ENCODE results near the gene LTBR. TPM values are rescaled to one million over a fixed set of nuclear protein-coding genes. Genes with fewer than 3 reads are reported as not detected.

LTBR gene
- total RNA-seq, 1 experiment from 2014 or later: 4.8 TPM

DNA sequence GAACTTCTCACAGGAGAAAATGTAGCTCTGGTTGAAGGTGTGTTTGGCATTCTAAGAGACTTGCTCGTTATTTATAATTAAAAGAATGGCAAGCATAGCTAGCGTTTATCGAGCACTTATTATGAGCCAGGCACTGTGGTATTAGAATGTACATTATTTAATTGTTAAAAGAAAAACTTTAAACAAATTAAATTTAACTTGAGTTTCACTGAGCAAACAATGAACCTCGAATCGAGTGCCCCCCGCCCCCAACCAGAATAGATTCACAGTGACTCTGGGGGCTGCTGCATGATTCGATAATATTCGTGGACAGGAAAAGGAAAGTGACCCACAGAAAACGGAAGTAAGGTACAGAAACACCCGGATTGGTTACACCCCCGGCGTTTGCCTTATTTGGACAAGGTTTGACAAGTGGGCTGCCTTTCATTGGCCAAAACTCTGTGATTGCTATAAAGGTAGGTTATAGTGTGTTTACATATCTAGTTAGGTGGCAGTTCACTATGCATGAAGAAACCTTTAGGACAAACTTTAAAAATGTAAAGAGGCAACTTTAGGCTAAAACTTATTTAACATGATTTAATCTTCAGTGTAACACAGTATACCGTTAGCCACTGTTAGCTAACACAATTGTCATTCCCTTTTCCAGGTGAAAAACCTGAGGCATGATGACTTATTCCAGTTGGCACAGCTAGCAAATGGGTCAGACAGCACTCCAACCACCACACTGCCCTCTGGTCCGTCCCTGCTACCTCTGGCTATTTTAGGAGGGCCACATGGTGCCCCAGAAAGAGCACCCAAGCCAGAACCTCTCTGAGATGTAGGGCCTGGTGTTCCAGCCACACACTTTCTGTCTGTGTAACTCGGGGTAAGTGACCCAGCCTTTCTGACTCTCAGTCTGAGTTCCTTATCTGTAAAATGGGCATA, 15.7 kb upstream of the LTBR start:
- Histone ChIP-seq H3K18ac (ENCODE audit: insufficient read length, low read depth, low read length) (no peak overlapping the region), H3K79me2 (ENCODE audit: insufficient read depth, low read length) (peaks cover 21% of the 10 kb centered on the region), H3K14ac (ENCODE audit: insufficient read depth, low read length) (no peak overlapping the region), H2AFZ (ENCODE audit: low read length) (no peak overlapping the region), H3K27ac (ENCODE audit: insufficient read length, low read depth, low read length) (no peak overlapping the region), H3K9ac (ENCODE audit: extremely low read depth, insufficient read length, low read length) (no peak overlapping the region), H4K8ac (replicated peaks; ENCODE audit: insufficient read length, low read depth, low read length) (no peak overlapping the region), H2BK15ac (ENCODE audit: low read depth, low read length) (no peak overlapping the region), H3K9me3 (ENCODE audit: control insufficient read depth, low read depth, low read length) (no peaks in the 10 kb centered on the region), H4K91ac (ENCODE audit: insufficient read length, low read depth, low read length) (no peak overlapping the region), H3K4me2 (ENCODE audit: insufficient read depth, insufficient read length, low read length) (no peak overlapping the region), H3K23me2 (ENCODE audit: insufficient read length, low read depth, low read length, poor library complexity, severe bottlenecking) (peaks cover 22% of the 10 kb centered on the region), H2AK5ac (ENCODE audit: insufficient read length, low read length) (no peak overlapping the region), H3K23ac (ENCODE audit: insufficient read length, low read depth, low read length) (no peak overlapping the region), H2BK20ac (ENCODE audit: low read depth, low read length, poor library complexity, severe bottlenecking) (no peak overlapping the region), H3K4ac (ENCODE audit: low read depth, low read length) (no peak overlapping the region), H2BK120ac (ENCODE audit: low read depth, low read length, poor library complexity, severe bottlenecking) (no peak overlapping the region), H3K27me3 (ENCODE audit: insufficient read depth, low read length) (no peaks in the 10 kb centered on the region), H4K20me1 (ENCODE audit: control insufficient read depth, insufficient read depth, insufficient read length) (no peaks in the 10 kb centered on the region), H3K79me1 (ENCODE audit: insufficient read depth, low read depth, low read length, poor library complexity, severe bottlenecking) (peaks cover 9% of the 10 kb centered on the region), H2BK12ac (ENCODE audit: insufficient read length, low read depth, low read length) (no peak overlapping the region), H3K4me1 (ENCODE audit: insufficient read depth, low read length) (peaks cover 15% of the 10 kb centered on the region; the same call in 1 of the 2 replicates), H3T11ph (ENCODE audit: low read length) (no peak overlapping the region), H3K56ac (ENCODE audit: insufficient read length, low read depth, low read length) (no peak overlapping the region), H2BK5ac (ENCODE audit: insufficient read length, low read length) (no peak overlapping the region), H4K5ac (ENCODE audit: insufficient read length, low read depth, low read length) (no peak overlapping the region)
- H3K27ac Mint-ChIP-seq: peak overlapping the region; percentile 40 to 68 (median 53); a peak in 4 of 7 replicates
- no peak overlapping the region for H3K4me3 Mint-ChIP-seq
- no peak for DNase-seq
- H3K4me1 Mint-ChIP-seq: peaks cover 52% of the 10 kb centered on the region in 2 experiments
- WGBS (ENCODE audit: extremely low coverage, insufficient read length, low lambda C conversion rate): no CpG with 5 or more reads among the region's 15 CpGs
- H3K27me3 Mint-ChIP-seq (ENCODE audit: low read depth): no peaks in the 10 kb centered on the region
- no peaks in the 10 kb centered on the region; a peak in 1 of 5 replicates for H3K9me3 Mint-ChIP-seq
- no peak for TF ChIP-seq CTCF (conservative IDR thresholded peaks at IDR 0.05)
- peaks cover 16 to 53% (median 44%) of the 10 kb centered on the region in 3 experiments for H3K36me3 Mint-ChIP-seq (ENCODE audit: insufficient read depth in 1 of 3, low read depth in 3 of 3)

Measured in H9 (cell line).